ENCODE measurements around the gene NBEA. TPM values are rescaled to one million over a fixed set of nuclear protein-coding genes. Genes with fewer than 3 reads are reported as not detected.

The NBEA gene
- total RNA-seq, 4 donors from 2014 or later, result 1.4 to 14.9 (median 4.1) TPM

DNA sequence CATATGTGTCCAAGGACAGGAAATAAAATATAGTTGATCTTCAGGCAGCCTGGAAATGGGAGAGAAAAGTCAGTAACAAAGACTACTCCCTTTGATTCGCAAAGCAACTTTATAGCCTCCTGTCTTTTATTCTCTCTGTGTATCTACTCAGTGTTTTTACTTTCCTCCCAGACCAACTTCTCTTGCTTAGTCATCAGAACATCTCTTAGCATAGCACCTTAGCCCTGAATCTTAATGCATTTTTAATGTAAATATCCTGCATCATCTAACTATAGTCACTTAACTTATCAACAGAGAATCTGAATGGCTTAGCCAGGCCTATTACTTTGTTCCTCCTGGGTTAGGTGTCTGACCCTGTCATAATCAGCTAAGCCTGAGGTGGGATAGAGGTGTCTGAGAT lies 296.2 kb downstream of the NBEA start:
- Histone ChIP-seq H3K4me3 (no peak overlapping the region), H3K36me3 (no peaks in the 10 kb centered on the region), H3K27me3 (no peaks in the 10 kb centered on the region), H3K4me1 (no peaks in the 10 kb centered on the region), H3K9me3 (no peaks in the 10 kb centered on the region), H3K27ac (no peak overlapping the region)
- TF ChIP-seq, protein P1, sequence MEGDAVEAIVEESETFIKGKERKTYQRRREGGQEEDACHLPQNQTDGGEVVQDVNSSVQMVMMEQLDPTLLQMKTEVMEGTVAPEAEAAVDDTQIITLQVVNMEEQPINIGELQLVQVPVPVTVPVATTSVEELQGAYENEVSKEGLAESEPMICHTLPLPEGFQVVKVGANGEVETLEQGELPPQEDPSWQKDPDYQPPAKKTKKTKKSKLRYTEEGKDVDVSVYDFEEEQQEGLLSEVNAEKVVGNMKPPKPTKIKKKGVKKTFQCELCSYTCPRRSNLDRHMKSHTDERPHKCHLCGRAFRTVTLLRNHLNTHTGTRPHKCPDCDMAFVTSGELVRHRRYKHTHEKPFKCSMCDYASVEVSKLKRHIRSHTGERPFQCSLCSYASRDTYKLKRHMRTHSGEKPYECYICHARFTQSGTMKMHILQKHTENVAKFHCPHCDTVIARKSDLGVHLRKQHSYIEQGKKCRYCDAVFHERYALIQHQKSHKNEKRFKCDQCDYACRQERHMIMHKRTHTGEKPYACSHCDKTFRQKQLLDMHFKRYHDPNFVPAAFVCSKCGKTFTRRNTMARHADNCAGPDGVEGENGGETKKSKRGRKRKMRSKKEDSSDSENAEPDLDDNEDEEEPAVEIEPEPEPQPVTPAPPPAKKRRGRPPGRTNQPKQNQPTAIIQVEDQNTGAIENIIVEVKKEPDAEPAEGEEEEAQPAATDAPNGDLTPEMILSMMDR (IDR thresholded peaks at IDR 0.05), result no peak
- no peak for TF ChIP-seq POLR2A (IDR thresholded peaks at IDR 0.05)
- no peak for DNase-seq

DNA sequence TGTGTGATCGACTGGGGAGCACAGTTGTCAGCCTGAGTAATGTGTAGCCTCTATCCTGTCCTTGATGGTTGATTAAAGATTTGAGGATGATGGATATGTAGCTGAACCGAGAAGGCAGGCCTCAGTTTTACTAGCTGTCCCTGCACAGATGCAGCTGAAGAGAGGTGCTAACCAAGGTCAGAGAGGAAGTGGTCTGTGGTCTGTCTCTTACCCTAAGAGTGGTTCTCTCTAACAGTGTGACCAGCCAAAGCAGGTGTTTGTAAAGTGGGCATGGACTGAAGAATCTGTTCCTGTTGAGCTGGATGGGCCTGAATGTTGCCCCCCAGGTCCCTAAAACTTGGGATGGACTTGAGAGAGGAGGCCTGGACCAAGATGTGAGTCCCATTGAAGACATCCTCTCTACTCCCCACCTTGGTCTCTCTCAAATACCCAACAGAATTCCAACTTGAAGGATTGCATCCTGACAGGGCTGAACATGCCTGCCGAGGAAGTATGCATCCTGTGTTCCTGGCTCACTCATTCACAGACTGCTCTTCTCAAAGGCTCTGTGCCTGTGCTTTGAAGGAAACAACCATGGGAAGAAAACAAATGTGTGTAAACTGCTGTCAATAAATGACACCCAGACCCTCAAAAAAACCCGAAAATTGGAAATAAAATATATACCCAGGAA lies 310.6 kb downstream of the NBEA start:
- H3K27me3 ChIP-seq, result no peaks in the 10 kb centered on the region
- no peaks in the 10 kb centered on the region for H3K4me1 ChIP-seq
- no peaks in the 10 kb centered on the region for H3K36me3 ChIP-seq
- no peak overlapping the region for H3K27ac ChIP-seq
- H3K9me3 ChIP-seq, result no peaks in the 10 kb centered on the region
- TF ChIP-seq POLR2A (IDR thresholded peaks at IDR 0.05), result no peak
- TF ChIP-seq, protein P1 (IDR thresholded peaks at IDR 0.05), result no peak
- no peak for DNase-seq
- no peak overlapping the region for H3K4me3 ChIP-seq

DNA sequence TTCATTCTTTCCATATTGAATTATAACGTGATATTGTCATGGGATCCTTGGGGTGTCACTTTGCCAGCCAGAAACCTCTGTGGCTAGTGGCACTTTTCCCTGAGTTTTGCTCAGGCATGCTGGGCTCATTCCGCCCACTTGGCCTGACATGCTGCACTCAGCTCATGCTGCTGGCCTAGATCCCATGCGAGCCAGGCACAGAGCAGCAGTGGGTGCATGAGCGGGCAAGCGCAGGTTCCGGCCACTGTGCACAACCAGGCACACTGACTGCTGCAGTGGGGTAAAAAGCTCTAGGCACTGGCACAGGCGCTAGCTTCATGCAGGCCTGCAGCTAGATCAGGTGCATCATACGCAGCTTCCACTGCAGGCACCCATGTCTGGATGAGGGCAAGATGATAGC lies 313.2 kb downstream of the NBEA start:
- no peak for DNase-seq
- TF ChIP-seq, protein P1 (IDR thresholded peaks at IDR 0.05), result no peak
- TF ChIP-seq POLR2A (IDR thresholded peaks at IDR 0.05), result no peak
- Histone ChIP-seq H3K9me3 (no peaks in the 10 kb centered on the region), H3K4me3 (no peak overlapping the region), H3K36me3 (no peaks in the 10 kb centered on the region), H3K27ac (no peak overlapping the region), H3K4me1 (no peaks in the 10 kb centered on the region), H3K27me3 (no peaks in the 10 kb centered on the region)

DNA sequence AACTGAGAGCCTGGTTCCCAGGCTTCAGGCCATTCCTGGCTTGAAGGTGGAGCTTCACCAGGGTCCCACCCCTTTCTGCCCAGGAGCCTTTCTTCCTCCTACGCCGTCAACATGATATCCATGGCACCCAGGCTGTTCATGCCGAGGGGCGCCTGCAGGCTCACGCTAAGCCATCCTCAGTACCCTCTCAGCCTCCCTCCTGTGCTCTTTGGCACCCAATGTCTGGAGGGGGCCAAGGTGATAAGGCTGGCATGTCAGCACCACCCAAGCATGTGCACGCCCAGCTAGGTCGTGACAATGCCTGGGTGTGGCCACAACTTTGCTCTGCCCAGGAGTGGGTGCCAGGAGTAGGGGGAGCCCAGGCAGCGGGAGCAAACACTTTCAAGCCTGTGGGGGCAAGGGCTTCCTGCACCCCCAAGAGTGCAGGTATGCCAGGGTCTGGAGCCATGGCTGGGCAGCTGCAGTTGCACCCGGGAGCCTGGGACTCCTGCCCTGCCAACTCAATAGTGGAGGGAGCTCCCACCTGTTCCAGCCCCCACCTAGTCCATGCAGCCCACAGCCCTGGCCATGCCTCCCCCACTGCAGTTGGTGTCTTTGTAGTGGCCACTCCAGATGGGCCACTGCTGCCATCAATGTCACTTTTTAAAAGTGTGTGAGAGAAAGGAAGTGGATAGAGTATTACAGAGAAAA lies 314.5 kb downstream of the NBEA start:
- no peak for DNase-seq
- TF ChIP-seq POLR2A (IDR thresholded peaks at IDR 0.05), result no peak
- TF ChIP-seq, protein P1 (IDR thresholded peaks at IDR 0.05), result no peak
- Histone ChIP-seq H3K9me3 (no peaks in the 10 kb centered on the region), H3K27ac (no peak overlapping the region), H3K4me3 (no peak overlapping the region), H3K27me3 (no peaks in the 10 kb centered on the region), H3K4me1 (no peaks in the 10 kb centered on the region), H3K36me3 (no peaks in the 10 kb centered on the region)

DNA sequence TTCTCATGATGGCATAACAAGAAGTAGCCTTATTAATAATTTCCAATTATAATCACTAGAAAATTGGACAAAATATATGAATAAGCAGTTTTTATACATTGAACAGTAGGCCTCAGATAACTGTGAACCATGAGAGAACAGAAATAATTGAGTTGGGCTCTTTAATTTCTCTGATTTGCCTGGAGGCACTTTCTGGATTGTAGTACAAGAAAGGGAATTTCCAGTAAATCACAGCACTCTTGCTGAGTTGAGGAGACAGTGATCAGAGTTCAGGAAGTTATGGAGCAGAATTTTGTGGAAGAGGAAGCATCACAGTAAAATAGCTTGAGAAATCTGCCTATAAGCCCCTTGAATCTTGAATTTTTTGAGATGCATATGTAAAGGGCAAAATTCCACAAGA lies 318.2 kb downstream of the NBEA start:
- Histone ChIP-seq H3K4me1 (no peaks in the 10 kb centered on the region), H3K9me3 (no peaks in the 10 kb centered on the region)

More for the DNA sequence above, 318.2 kb downstream of the NBEA start:
- H3K27ac ChIP-seq, result no peak overlapping the region
- no peak overlapping the region for H3K4me3 ChIP-seq
- no peaks in the 10 kb centered on the region for H3K27me3 ChIP-seq
- TF ChIP-seq, protein P1 (IDR thresholded peaks at IDR 0.05), result no peak
- TF ChIP-seq POLR2A (IDR thresholded peaks at IDR 0.05), result no peak
- H3K36me3 ChIP-seq, result no peaks in the 10 kb centered on the region
- no peak for DNase-seq
